ENCODE data around the gene KIF5A.
"Not testable (repeated sequence)": the region's sequence is repeated elsewhere in the genome, so short reads cannot be mapped to it uniquely, and the experiment has no call there.

KIF5A gene

DNA sequence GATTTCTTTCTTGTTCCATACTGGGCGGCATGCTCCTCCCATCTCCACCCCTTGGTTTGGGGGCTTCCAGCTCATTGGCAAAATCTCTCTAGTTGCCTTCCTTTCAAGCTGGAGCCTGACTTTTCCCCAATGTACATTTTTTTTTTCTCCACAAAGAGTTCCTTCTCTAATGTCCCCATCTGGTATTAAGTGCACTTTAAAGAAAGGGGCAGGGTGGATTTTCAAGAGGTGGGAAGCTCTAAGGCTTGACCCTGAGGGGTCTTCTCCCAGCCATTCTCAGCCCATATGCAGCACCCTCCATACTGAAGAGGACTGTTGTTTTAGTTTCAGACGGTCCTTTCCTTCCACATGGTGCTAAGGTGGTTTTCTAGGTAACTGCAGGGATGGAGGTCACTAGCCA is 35.3 kb downstream of the KIF5A start:
- no peak for DNase-seq

- DNase-seq: no peak
Observed at GRCh38 chr12:57586128-57586527, 36.3 kb downstream of the KIF5A start.

DNA sequence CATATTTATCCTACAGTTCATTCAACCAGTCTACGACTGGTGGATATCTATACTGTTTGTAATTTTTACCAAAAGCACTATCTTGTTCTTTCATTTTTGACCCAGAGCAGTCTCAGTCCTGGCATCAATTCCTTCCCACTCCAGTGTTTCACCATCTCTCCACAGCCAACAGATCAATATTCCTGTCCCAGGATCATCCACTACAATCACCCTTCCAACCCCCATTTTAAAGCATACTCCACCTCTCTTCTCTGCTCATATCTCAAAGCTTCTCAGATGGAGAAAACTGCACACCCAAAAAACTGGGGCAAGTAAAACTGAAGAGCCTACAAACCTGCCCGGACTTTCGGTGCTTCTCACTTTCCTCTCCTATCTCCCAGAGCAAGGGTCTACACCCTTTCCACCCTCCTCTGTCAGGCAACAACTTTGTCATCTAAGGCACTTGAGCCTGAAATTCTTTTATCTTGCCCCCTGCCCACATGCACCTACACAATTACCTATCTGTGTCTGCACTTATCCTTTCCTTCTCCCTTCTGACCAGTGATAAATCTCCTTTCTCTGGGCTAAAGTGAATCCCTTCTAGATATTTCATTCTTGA is 37.1 kb downstream of the KIF5A start:
- DNase-seq: no peak

DNA sequence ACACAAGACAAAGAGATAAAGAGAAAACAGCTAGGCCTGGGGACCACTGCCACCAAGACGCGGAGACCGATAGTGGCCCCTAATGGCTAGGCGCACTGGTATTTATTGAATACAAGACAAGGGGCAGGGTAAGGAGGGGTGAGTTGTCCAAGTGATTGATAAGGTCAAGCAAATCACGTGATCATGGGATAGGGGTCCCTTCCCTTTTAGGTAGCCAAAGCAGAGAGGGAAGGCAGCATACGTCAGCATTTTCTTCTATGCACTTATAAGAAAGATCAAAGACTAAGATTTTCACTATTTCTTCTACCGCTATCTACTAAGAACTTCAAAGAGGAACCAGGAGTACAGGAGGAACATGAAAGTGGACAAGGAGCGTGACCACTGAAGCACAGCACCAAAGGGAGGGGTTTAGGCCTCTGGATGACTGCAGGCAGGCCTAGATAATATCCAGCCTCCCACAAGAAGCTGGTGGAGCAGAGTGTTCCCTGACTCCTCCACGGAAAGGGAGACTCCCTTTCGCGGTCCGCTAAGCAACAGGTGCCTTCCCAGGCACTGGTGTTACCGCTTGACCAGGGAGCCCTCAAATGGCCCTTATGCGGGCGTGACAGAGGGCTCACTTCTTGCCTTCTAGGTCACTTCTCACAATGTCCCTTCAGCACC is 39.2 kb downstream of the KIF5A start:
- not testable (repeated sequence) for DNase-seq

GRCh38 chr12:57590479-57590863 is 40.6 kb downstream of the KIF5A start:
- DNase-seq: no peak

GRCh38 chr12:57590864-57591781 is 41.3 kb downstream of the KIF5A start, which contains the start of gene PIP4K2C:
PIP4K2C (plus strand) TSS chr12:57591192; CDS start chr12:57591290, 98 bp downstream.
- DNase-seq: peak; percentile 57

- peak in 1 of 2 experiments; percentile 9 for DNase-seq
Observed at GRCh38 chr12:57591782-57592325, 42.0 kb downstream of the KIF5A start.

DNA sequence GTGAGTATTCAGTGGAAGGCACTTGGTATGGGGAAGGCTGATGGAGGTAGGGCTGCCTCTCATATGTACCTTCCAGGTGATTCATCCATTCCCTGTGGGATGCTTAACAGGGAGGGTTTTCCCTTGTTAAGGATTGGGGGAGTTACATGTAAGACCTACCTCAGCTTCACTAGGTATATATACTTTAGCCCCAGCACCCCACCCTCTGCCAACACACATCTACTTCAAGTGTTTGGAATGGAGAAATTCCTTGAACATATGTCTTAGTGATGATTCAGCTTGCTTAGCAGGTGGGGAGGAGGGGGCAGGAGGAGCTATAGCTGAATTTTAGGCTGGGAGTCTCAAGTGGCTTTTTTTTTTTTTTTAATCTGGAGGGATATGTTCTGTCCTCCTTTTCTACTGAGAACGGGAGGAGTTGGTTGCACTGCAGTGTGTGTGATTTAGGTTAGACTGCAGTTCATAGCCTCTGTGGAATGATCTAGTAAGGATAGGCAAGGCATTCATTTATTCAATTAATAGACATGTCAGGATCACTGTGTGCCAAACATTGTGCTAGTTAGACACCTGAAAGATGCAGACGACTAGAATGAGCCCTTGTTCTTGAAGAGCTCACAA is 42.8 kb downstream of the KIF5A start:
- no peak for DNase-seq

GRCh38 chr12:57593187-57593586 is 43.3 kb downstream of the KIF5A start:
- DNase-seq: no peak

DNA sequence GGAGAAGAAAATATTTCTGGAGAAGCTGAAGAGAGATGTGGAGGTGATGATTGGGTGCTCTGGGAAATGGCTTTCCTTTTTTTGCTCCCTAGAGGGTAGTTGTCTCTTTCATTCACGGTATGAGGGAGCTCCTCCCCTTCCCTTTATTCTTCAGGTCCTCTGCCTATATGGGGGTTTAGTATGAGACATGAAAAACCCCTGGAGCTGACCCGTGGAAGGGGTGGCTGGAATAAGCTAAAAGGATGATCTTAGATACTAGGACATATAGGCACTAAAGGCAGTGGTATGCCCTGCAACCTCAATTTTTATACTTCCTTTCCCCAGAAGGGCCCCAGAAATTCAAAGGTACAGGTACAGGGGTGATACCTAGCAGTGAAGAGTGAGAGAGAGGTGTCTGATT is 50.6 kb downstream of the KIF5A start:
- DNase-seq: no peak

- DNase-seq: no peak
Observed at GRCh38 chr12:57602544-57602943, 52.7 kb downstream of the KIF5A start.

- no peak for DNase-seq
Observed at GRCh38 chr12:57603324-57603723, 53.5 kb downstream of the KIF5A start.

GRCh38 chr12:57603815-57604453 is 54.1 kb downstream of the KIF5A start:
- no peak for DNase-seq

DNA sequence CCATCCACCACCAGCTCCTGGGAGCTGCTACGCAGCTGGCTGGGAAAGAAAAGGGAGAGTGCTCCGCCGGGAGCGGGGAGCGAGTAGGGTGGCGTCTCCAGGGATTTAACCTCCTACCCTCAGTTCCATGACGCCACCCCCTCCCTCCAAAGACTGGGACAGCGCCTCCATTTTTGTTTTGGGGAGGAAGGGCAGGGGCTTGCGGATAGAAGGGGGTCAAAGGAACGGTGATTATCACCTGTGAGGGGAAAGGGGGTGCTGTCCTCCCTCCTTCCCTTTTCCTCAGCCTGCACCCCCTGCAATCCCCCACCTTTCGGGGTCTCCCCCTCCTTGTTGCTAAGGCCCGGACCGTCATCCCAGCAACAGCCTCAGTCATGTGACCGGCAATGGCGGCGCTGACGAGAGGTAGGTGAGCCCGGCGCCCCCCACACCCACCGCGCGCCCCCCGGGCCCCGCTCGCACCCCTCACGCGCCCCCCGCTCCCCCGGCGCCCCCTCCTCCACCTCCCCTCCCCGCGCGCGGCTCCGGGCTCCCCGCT is 54.7 kb downstream of the KIF5A start, which contains the start of gene DTX3:
DTX3 (plus strand) TSS at position 371 of the 538 bp plus-strand sequence. CDS start 1,694 bp downstream, outside the sequence.
- no peak for DNase-seq

DNA sequence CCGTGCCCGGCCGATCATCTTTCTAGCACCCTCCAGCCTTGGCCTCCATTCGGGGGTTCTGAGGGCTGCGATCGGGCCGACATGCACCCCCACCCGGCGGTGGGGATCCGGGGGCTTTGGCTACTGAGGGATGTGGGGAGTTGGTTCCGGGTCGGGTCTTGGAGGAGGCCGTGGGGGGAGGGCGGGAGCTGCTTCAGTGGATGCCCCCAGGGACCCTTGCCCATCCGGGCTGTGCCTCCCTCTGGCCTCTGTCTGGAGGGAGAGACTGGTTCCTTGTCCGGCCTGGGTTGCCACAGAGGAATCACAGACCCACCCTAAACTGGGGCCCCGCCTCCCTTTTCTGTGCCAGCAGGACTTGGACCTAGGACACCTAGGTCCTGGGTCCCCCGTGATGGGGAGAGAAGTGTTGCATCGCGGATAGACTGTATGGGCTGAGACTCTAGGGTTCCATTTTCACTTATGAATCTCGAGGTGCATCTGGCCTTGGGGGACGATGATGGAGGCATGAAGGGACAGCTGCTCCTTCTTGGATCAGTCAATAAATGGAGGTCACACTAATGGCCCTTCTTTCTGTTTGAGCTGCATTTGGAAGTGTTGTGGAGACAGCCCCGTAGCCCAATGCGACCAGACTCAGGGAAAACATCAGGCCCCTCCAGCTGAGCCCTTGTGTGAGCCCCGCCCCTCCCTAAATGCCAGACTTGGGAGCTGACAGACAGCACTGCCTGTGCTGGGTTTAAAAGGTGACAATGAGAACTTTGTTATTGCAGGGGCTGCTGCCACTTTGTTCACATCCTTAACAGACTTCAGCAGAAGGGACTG is 55.4 kb downstream of the KIF5A start:
- no peak for DNase-seq

GRCh38 chr12:57605811-57606311 is 56.0 kb downstream of the KIF5A start:
- DNase-seq: no peak

- no peak for DNase-seq
Observed at GRCh38 chr12:57606399-57606798, 56.6 kb downstream of the KIF5A start.

DNA sequence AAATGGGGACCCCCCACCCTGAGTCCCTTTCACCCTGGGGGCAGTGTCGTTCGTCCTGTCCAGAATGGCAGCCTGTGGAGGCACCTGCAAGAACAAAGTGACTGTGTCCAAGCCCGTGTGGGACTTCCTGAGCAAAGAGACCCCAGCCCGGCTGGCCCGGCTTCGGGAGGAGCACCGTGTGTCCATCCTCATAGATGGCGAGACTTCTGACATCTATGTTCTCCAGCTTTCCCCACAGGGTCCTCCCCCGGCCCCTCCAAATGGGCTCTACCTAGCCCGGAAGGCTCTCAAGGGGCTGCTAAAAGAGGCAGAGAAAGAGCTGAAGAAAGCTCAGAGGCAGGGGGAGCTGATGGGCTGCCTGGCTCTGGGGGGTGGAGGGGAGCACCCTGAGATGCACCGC is 57.0 kb downstream of the KIF5A start:
- DNase-seq: no peak

DNA sequence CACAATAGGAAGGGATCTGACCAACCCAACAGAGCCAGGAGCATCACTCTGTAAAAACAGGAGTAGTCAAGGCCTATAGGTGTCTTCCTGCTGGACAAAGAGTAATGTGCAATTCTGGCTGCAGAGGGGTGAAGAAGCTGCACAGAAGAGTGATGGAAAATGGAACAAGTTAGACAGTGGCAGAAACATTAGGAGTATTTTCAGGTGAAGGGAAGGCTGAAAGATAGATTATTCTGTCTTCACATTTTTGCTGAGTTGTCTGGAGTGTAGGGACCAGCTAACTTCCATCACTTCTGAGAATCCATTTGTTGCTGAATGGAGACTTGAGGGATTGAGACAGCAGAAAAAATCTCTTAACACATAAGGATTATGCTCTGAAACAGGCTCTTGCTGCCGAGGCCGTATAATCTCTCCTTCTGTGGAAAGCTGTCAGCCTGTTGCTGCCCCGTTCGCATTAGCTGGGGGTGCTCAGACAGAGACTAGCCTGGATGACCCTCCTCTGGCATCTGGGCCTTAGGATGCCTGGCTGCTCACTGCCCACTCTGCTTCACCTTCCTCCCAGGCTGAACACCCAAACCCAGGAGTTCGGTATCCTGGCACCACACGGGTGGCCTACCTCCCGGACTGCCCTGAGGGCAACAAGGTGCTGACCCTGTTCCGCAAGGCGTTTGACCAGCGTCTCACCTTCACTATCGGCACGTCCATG is 58.3 kb downstream of the KIF5A start:
- DNase-seq: no peak

DNA sequence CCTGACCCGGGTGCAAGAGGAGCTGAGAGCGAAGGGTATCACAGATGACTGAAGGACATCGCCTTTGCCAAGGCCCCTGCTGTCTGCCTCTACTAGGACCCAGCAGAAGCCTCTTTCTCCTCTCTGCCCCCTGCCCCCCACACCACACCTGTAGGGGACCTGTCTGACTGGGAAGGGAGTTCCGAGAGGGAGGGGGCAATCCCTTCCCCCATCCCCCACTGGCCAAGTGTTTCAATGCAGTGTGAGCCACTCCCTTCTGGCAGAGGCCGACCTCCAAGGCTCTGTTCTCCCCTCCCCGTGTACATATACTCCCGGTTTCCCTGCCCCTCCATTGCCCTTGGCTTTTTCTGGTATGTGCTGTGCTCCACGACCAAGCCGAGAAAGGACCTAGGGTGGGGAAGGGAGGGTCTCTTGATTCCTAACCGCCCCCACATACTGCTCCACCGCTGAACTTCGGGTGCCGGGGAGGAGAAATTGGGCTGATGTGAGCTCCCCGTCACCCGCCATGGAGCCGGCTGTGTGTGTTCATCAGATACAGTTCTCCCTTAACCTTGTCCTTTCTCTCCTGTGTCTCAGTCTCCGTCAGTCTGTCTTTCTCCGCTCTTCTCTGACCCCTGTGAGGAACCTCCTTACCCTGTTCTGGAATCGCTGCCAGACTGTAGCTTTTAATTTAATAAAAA is 59.4 kb downstream of the KIF5A start:
- DNase-seq: no peak

All from AML-193 (cell line).